ENCODE results near the gene ADGRA1. TPM values are rescaled to one million over a fixed set of nuclear protein-coding genes. Genes with fewer than 3 reads are reported as not detected.

ADGRA1 gene
- total and polyA plus RNA-seq, 2 experiments from 2014 or later, result 0.23 to 0.52 TPM

GRCh38 chr10:133099571-133099970 lies 11.8 kb downstream of the ADGRA1 start (continued):
- TF ChIP-seq REST (IDR thresholded peaks at IDR 0.05; ENCODE audit: unreplicated experiment) (no peak), NANOG (IDR thresholded peaks at IDR 0.05; ENCODE audit: borderline replicate concordance) (no peak), CREB1 (CRISPR knock-in tag; IDR thresholded peaks at IDR 0.05; ENCODE audit: low read depth) (no peak), JUNB (IDR thresholded peaks at IDR 0.05; ENCODE audit: unreplicated experiment) (no peak), CTCF (conservative IDR thresholded peaks at IDR 0.05; ENCODE audit: low read depth in 2 of 2) (no peak), STAT1 (IDR thresholded peaks at IDR 0.05; ENCODE audit: unreplicated experiment) (no peak)

- no peak for ATAC-seq
- Mint-ChIP-seq H3K4me3 (no peak overlapping the region), H3K27me3 (ENCODE audit: insufficient read depth, low read depth, poor library complexity) (peaks cover 13% of the 10 kb centered on the region), H3K36me3 (ENCODE audit: low read depth) (no peaks in the 10 kb centered on the region; the same call in 2 of the 3 replicates), H3K9me3 (no peaks in the 10 kb centered on the region; the same call in 2 of the 3 replicates), H3K4me1 (peaks cover 24% of the 10 kb centered on the region), H3K27ac (no peak overlapping the region)
- Histone ChIP-seq H3K36me3 (ENCODE audit: insufficient read depth) (no peaks in the 10 kb centered on the region), H3K4me2 (no peak overlapping the region), H4K20me1 (replicated peaks; ENCODE audit: insufficient read depth) (no peaks in the 10 kb centered on the region), H3K27me3 (ENCODE audit: insufficient read depth) (no peaks in the 10 kb centered on the region), H3K27ac (ENCODE audit: low read depth) (no peak overlapping the region), H2AFZ (peak overlapping the region; percentile 78; the same call in 1 of the 2 replicates), H3F3A (replicated peaks; ENCODE audit: low read depth) (peaks cover 7% of the 10 kb centered on the region; the same call in 1 of the 2 replicates), H3K4me1 (ENCODE audit: insufficient read depth) (peaks cover 13% of the 10 kb centered on the region), H3K79me2 (replicated peaks; ENCODE audit: insufficient read depth) (no peaks in the 10 kb centered on the region), H3K9me2 (ENCODE audit: insufficient read depth) (no peaks in the 10 kb centered on the region), H3K4me3 (no peak overlapping the region)
- no peak for TF ChIP-seq EZH2phosphoT487 (IDR thresholded peaks at IDR 0.05; ENCODE audit: unreplicated experiment)
- no peak for TF ChIP-seq POLR2AphosphoS5 (IDR thresholded peaks at IDR 0.05; ENCODE audit: low read depth)
- no peak for TF ChIP-seq REST (IDR thresholded peaks at IDR 0.05; ENCODE audit: unreplicated experiment)
- no peak for DNase-seq (ENCODE audit: low spot score)
Observed at GRCh38 chr10:133100186-133100585, 12.5 kb downstream of the ADGRA1 start.
